Activated CD4-positive, alpha-beta T cell treated with anti-CD3 and anti-CD28 coated beads for 1 hour (primary cell): ENCODE measurements around the gene ATP2A3.

Source experiments
- DNase-seq: peaks from one replicate; pipeline ENCODE4 v3.0.0-alpha.2; 2020

Gene ATP2A3

GRCh38 chr17:3888343-3889171 lies 75.7 kb downstream of the ATP2A3 start:
- no peak for DNase-seq

GRCh38 chr17:3887804-3888203 lies 76.4 kb downstream of the ATP2A3 start:
- no peak for DNase-seq

- DNase-seq, result no peak
Measured at GRCh38 chr17:3887394-3887793, 76.8 kb downstream of the ATP2A3 start.

- no peak for DNase-seq
Measured at GRCh38 chr17:3886776-3887175, 77.5 kb downstream of the ATP2A3 start.

GRCh38 chr17:3885970-3886369 lies 78.3 kb downstream of the ATP2A3 start:
- no peak for DNase-seq

GRCh38 chr17:3885271-3885670 lies 79.0 kb downstream of the ATP2A3 start:
- DNase-seq, result no peak

- no peak for DNase-seq
Measured at GRCh38 chr17:3884188-3884587, 80.0 kb downstream of the ATP2A3 start.

GRCh38 chr17:3882276-3882675 lies 82.0 kb downstream of the ATP2A3 start:
- no peak for DNase-seq

GRCh38 chr17:3880983-3881382 lies 83.3 kb downstream of the ATP2A3 start:
- no peak for DNase-seq

GRCh38 chr17:3879591-3880417 lies 84.4 kb downstream of the ATP2A3 start:
- DNase-seq, result no peak

- no peak for DNase-seq
Measured at GRCh38 chr17:3879186-3879585, 85.1 kb downstream of the ATP2A3 start.

- DNase-seq, result no peak
Measured at GRCh38 chr17:3877220-3877619, 87.0 kb downstream of the ATP2A3 start.

GRCh38 chr17:3875317-3875716 lies 88.9 kb downstream of the ATP2A3 start:
- DNase-seq, result no peak
